ENCODE results near the gene USH2A.

DNA sequence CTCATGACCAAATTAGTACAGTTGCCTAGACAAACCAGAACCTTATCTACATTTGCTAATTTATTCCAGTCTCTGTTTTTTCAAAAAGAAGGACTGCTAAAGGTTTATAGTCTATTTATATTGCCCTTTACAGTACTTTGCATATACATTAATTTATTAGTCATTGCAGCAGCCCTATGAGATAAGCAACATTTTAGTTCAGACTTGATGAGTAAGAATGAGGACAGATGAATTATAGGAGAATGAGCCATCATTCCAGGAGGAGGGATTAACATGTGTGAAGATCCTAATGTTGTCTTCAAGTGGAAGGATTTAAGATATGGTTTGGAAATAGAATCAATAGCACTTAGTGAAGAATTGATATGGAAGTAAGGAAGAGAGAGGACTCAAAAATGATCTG lies 703.7 kb downstream of the USH2A start:
- TF ChIP-seq TEAD4 (IDR thresholded peaks at IDR 0.05) (no peak), RAD21 (IDR thresholded peaks at IDR 0.05; ENCODE audit: low read depth) (no peak), TAF1 (IDR thresholded peaks at IDR 0.05; ENCODE audit: low read depth) (no peak), EP300 (IDR thresholded peaks at IDR 0.05; ENCODE audit: borderline replicate concordance) (no peak), EGR1 (IDR thresholded peaks at IDR 0.05) (no peak), CEBPB (IDR thresholded peaks at IDR 0.05) (no peak), ZBTB7A (IDR thresholded peaks at IDR 0.05; ENCODE audit: low read depth) (no peak), CREB1 (IDR thresholded peaks at IDR 0.05; ENCODE audit: low read depth) (no peak)
- TF ChIP-seq, protein P1, sequence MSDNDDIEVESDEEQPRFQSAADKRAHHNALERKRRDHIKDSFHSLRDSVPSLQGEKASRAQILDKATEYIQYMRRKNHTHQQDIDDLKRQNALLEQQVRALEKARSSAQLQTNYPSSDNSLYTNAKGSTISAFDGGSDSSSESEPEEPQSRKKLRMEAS (IDR thresholded peaks at IDR 0.05): no peak
